Osteocyte (in vitro differentiated cells): Measurements from ENCODE around the gene DAPK1. TPM values are rescaled to one million over a fixed set of nuclear protein-coding genes. Genes with fewer than 3 reads are reported as not detected.
"Not testable (repeated sequence)": the region's sequence is repeated elsewhere in the genome, so short reads cannot be mapped to it uniquely, and the experiment has no call there.

Source experiments
- DNase-seq: peaks from one replicate; pipeline ENCODE4 v3.0.0; 2021; ENCODE audit warnings: mixed read lengths; ENCODE audit not compliant: unreplicated experiment; ENCODE audit errors: extremely low spot score
- H3K27ac Mint-ChIP-seq: one replicate; pipeline ENCODE4 v1.8.0; 2021; ENCODE audit warnings: mild to moderate bottlenecking, mixed read lengths; ENCODE audit not compliant: unreplicated experiment
- H3K27me3 Mint-ChIP-seq: one replicate; pipeline ENCODE4 v1.8.0; 2021; ENCODE audit warnings: mixed read lengths; ENCODE audit not compliant: unreplicated experiment
- H3K36me3 Mint-ChIP-seq: one replicate; pipeline ENCODE4 v1.8.0; 2021; ENCODE audit warnings: mixed read lengths; ENCODE audit not compliant: unreplicated experiment
- H3K4me1 Mint-ChIP-seq: one replicate; pipeline ENCODE4 v1.8.0; 2021; ENCODE audit warnings: mixed read lengths; ENCODE audit not compliant: unreplicated experiment
- H3K4me3 Mint-ChIP-seq: one replicate; pipeline ENCODE4 v1.8.0; 2021; ENCODE audit warnings: mild to moderate bottlenecking, moderate library complexity, mixed read lengths; ENCODE audit not compliant: unreplicated experiment
- H3K9me3 Mint-ChIP-seq: one replicate; pipeline ENCODE4 v1.8.0; 2021; ENCODE audit warnings: mixed read lengths; ENCODE audit not compliant: unreplicated experiment
- total RNA-seq: library from RNA; stranded (reverse); gene quantifications from 2 replicates; pipeline ENCODE4 v1.2.1, GENCODE V29; 2021
- TF ChIP-seq, protein P1 (sequence below): fragments of 200-600 bp; sonication (generic); IDR thresholded peaks from 2 replicates; pipeline ENCODE4 v1.5.0; 2021; ENCODE audit warnings: antibody characterized with exemption, mild to moderate bottlenecking, moderate library complexity

DAPK1 gene
- total RNA-seq, 1 donor from 2014 or later: 304 TPM

DNA sequence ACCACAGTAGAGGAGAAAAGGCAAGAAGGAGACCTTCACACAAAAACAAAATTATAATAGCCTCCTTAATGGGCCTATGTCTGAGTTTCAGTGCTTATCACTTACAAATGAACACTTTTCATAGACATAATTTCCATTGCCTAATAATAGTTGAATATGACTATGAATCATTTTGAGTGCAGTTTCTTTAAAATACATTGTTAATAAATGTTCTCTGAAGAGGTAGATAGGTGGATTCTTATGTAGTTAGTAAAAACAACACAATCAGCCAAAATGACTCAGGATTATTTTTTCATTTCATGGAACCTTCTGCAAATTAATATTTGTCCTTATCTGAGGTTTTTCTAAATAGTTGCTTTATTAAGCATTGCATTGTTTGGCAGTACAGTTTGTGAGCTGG lies 45.6 kb downstream of the DAPK1 start:
- H3K27ac Mint-ChIP-seq: peak overlapping the region; percentile 3
- peaks cover 43% of the 10 kb centered on the region for H3K36me3 Mint-ChIP-seq
- H3K9me3 Mint-ChIP-seq: no peaks in the 10 kb centered on the region
- TF ChIP-seq, protein P1, sequence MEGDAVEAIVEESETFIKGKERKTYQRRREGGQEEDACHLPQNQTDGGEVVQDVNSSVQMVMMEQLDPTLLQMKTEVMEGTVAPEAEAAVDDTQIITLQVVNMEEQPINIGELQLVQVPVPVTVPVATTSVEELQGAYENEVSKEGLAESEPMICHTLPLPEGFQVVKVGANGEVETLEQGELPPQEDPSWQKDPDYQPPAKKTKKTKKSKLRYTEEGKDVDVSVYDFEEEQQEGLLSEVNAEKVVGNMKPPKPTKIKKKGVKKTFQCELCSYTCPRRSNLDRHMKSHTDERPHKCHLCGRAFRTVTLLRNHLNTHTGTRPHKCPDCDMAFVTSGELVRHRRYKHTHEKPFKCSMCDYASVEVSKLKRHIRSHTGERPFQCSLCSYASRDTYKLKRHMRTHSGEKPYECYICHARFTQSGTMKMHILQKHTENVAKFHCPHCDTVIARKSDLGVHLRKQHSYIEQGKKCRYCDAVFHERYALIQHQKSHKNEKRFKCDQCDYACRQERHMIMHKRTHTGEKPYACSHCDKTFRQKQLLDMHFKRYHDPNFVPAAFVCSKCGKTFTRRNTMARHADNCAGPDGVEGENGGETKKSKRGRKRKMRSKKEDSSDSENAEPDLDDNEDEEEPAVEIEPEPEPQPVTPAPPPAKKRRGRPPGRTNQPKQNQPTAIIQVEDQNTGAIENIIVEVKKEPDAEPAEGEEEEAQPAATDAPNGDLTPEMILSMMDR: no peak
- H3K4me1 Mint-ChIP-seq: peaks cover 46% of the 10 kb centered on the region
- H3K27me3 Mint-ChIP-seq: no peaks in the 10 kb centered on the region
- DNase-seq: no peak
- H3K4me3 Mint-ChIP-seq: no peak overlapping the region

DNA sequence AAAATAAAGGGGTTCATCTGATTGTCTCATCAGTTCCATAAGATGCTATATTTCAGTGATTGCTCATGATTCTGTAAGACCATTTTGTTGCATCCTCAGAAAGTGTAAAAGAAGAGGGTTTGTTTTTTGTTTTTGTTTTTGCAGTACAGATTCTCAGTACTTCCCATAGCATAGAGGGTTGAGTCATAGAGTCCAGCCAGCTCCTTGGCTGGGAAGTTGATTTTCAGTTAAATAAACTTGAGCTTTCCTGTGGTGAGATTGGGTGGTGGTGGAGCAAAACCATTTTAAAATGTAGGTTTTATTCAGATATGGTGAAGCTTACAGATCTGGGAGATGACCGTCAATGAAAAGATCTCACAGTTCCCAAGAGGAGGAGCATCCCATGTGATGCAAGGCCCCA lies 48.2 kb downstream of the DAPK1 start:
- Mint-ChIP-seq H3K36me3 (peaks cover 43% of the 10 kb centered on the region), H3K4me3 (no peak overlapping the region), H3K4me1 (peaks cover 44% of the 10 kb centered on the region), H3K27me3 (no peaks in the 10 kb centered on the region), H3K9me3 (no peaks in the 10 kb centered on the region), H3K27ac (peak overlapping the region; percentile 85)
- no peak for DNase-seq
- TF ChIP-seq, protein P1: no peak

DNA sequence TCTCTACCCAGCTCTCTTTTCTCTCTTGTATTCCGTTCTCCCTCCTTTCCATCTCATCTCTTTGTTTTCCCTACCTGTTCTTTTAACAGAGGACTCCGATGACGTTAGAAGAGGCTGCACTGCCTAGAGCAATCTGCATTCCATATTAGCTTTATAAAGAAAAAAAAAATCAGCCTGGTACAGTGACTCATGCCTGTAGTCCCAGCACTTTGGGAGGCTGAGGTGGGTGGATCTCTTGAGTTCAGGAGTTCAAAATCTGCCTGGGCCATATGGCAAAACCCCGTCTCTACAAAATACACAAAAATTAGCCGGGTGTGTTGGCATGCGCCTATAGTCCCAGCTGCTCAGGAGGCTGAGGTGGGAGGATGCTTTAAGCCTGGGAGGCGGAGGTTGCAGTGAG lies 49.0 kb downstream of the DAPK1 start:
- H3K4me3 Mint-ChIP-seq: no peak overlapping the region
- H3K27me3 Mint-ChIP-seq: no peaks in the 10 kb centered on the region
- peaks cover 36% of the 10 kb centered on the region for H3K36me3 Mint-ChIP-seq
- peaks cover 43% of the 10 kb centered on the region for H3K4me1 Mint-ChIP-seq
- peak; percentile 48 for DNase-seq
- TF ChIP-seq, protein P1: no peak
- H3K27ac Mint-ChIP-seq: peak overlapping the region; percentile 85
- no peaks in the 10 kb centered on the region for H3K9me3 Mint-ChIP-seq

DNA sequence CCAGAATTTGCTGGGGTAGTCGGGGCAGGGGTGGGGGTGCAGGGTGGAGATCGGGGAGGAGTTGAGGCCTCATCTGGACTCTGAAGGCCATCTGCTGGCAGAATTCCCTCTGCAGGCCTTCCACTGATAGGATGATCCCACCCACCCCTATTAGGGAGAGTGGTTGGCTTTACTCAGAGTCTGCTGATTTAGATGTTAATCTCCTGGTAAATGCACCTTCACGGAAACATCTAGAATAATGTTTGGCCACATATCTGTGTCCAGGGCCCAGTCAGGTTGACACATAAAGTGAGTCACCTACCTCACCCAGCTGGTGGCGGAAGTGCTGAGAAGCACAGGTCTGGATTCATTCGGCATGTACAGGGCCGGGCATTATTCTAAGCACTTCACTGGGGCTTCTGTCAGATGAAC lies 50.0 kb downstream of the DAPK1 start:
- H3K27me3 Mint-ChIP-seq: no peaks in the 10 kb centered on the region
- H3K36me3 Mint-ChIP-seq: peaks cover 32% of the 10 kb centered on the region

DNA sequence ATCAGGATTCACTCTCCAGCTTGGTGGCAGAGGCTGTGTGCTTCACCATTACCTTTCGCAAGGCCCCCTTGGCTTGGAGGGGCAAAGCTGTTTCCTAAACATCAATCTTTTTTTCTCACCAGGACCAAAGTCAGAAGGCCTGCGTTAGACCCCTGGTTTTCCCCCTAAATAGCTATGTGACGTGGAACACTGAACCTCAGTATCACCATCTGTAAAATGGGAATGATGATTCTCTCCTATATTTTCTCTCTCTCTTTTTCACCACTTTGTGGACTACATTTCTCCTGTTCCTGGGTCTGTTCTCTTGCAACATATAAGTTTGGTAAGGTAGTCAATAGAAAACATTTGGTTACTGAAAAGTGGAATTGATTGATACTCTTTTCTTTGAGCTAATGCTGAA lies 50.5 kb downstream of the DAPK1 start:
- no peak overlapping the region for H3K4me3 Mint-ChIP-seq
- H3K36me3 Mint-ChIP-seq: peaks cover 28% of the 10 kb centered on the region
- TF ChIP-seq, protein P1: no peak
- no peak for DNase-seq
- H3K27me3 Mint-ChIP-seq: no peaks in the 10 kb centered on the region
- peaks cover 50% of the 10 kb centered on the region for H3K4me1 Mint-ChIP-seq
- no peaks in the 10 kb centered on the region for H3K9me3 Mint-ChIP-seq
- no peak overlapping the region for H3K27ac Mint-ChIP-seq

More for the DNA sequence above, 50.0 kb downstream of the DAPK1 start:
- Mint-ChIP-seq H3K4me1 (peaks cover 49% of the 10 kb centered on the region), H3K9me3 (no peaks in the 10 kb centered on the region), H3K27ac (peak overlapping the region; percentile 60), H3K4me3 (no peak overlapping the region)
- peak; percentile 62 for DNase-seq
- TF ChIP-seq, protein P1: no peak

DNA sequence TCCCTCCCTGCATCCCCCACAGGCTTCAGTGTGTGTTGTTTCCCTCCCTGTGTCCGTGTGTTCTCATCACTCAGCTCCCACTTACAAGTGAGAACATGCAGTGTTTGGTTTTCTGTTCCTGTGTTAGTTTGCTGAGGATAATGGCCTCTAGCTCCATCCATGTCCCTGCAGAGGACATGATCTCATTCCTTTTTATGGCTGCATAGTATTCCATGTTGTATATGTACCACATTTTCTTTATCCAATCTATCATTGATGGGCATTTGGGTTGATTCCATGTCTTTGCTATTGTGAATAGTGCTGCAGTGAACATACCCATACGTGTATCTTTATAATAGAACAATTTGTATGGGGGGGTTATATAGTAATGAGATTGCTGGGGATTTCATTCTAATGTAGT lies 51.4 kb downstream of the DAPK1 start:
- not testable (repeated sequence) for H3K9me3 Mint-ChIP-seq, H3K27ac Mint-ChIP-seq, DNase-seq, H3K4me3 Mint-ChIP-seq, H3K27me3 Mint-ChIP-seq
- Mint-ChIP-seq H3K36me3 (peaks cover 22% of the 10 kb centered on the region), H3K4me1 (peaks cover 53% of the 10 kb centered on the region)
